ENCODE measurements around the gene GAS2L3.

GRCh38 chr12:100646896-100647295 lies 73.4 kb downstream of the GAS2L3 start:
- TF ChIP-seq CTCF (IDR thresholded peaks at IDR 0.05) (no peak), POLR2AphosphoS5 (IDR thresholded peaks at IDR 0.05; ENCODE audit: insufficient read depth in 1 of 2, low read depth in 1 of 2) (no peak), POLR2A (IDR thresholded peaks at IDR 0.05) (no peak)
